Measurements from ENCODE around the gene CLHC1.

CLHC1 gene

GRCh38 chr2:55160422-55160821 is 71.7 kb downstream of the CLHC1 start:
- H3K79me2 ChIP-seq (ENCODE audit: control insufficient read depth, insufficient read depth, low read length) = no peaks in the 10 kb centered on the region
- no peak for DNase-seq
- H4K5ac ChIP-seq (ENCODE audit: low read length) = no peak overlapping the region
- no peak overlapping the region for H2BK5ac ChIP-seq (ENCODE audit: low read length)
- no peak overlapping the region for H3K4me3 ChIP-seq (ENCODE audit: low read length)
- H4K8ac ChIP-seq (ENCODE audit: low read depth, low read length) = no peak overlapping the region
- no peak overlapping the region for H2AK5ac ChIP-seq (ENCODE audit: low read length)
- H3K79me1 ChIP-seq (ENCODE audit: low read length) = no peaks in the 10 kb centered on the region
- H3K4me1 ChIP-seq (ENCODE audit: control insufficient read depth, low read depth, low read length) = peaks cover 22% of the 10 kb centered on the region
- no peak overlapping the region for H2BK120ac ChIP-seq (ENCODE audit: low read depth, low read length)
- no peaks in the 10 kb centered on the region for H3K27me3 ChIP-seq (ENCODE audit: insufficient read depth, low read length, poor library complexity)
- WGBS (ENCODE audit: extremely low coverage, insufficient coverage, low lambda C conversion rate) = no CpG with 5 or more reads among the region's 2 CpGs
- H3K23ac ChIP-seq (ENCODE audit: low read length) = no peak overlapping the region
- no peak overlapping the region for H3K9ac ChIP-seq (ENCODE audit: low read length)
- H3K27ac ChIP-seq (ENCODE audit: low read depth, low read length) = no peak overlapping the region
- H3K4me2 ChIP-seq (ENCODE audit: low read length) = no peak overlapping the region
- H2BK15ac ChIP-seq (replicated peaks; ENCODE audit: low read depth) = no peak overlapping the region
- no peaks in the 10 kb centered on the region for H3K36me3 ChIP-seq (ENCODE audit: control insufficient read depth, insufficient read depth, low read length)
- no peak overlapping the region for H3K4ac ChIP-seq (ENCODE audit: low read depth, low read length)
- H3K56ac ChIP-seq (ENCODE audit: low read length) = no peak overlapping the region
- no peak overlapping the region for H3K18ac ChIP-seq (ENCODE audit: low read length)

- WGBS (ENCODE audit: extremely low coverage, insufficient coverage, low lambda C conversion rate) = no CpG with 5 or more reads among the region's 2 CpGs
- no peak overlapping the region for H2BK15ac ChIP-seq (replicated peaks; ENCODE audit: low read depth)
- H3K4me1 ChIP-seq (ENCODE audit: control insufficient read depth, low read depth, low read length) = peaks cover 20% of the 10 kb centered on the region
- H3K9ac ChIP-seq (ENCODE audit: low read length) = no peak overlapping the region
- H4K8ac ChIP-seq (ENCODE audit: low read depth, low read length) = no peak overlapping the region
- H3K36me3 ChIP-seq (ENCODE audit: control insufficient read depth, insufficient read depth, low read length) = no peaks in the 10 kb centered on the region
- H3K56ac ChIP-seq (ENCODE audit: low read length) = no peak overlapping the region
- H3K18ac ChIP-seq (ENCODE audit: low read length) = no peak overlapping the region
- H3K27ac ChIP-seq (ENCODE audit: low read depth, low read length) = no peak overlapping the region
- H4K5ac ChIP-seq (ENCODE audit: low read length) = no peak overlapping the region
- H3K27me3 ChIP-seq (ENCODE audit: insufficient read depth, low read length, poor library complexity) = no peaks in the 10 kb centered on the region
- H2AK5ac ChIP-seq (ENCODE audit: low read length) = no peak overlapping the region
- no peak overlapping the region for H3K4ac ChIP-seq (ENCODE audit: low read depth, low read length)
- H3K23ac ChIP-seq (ENCODE audit: low read length) = no peak overlapping the region
- no peak overlapping the region for H3K4me3 ChIP-seq (ENCODE audit: low read length)
- H3K4me2 ChIP-seq (ENCODE audit: low read length) = no peak overlapping the region
- no peaks in the 10 kb centered on the region for H3K79me2 ChIP-seq (ENCODE audit: control insufficient read depth, insufficient read depth, low read length)
- no peak for DNase-seq
- H3K79me1 ChIP-seq (ENCODE audit: low read length) = no peaks in the 10 kb centered on the region
- no peak overlapping the region for H2BK120ac ChIP-seq (ENCODE audit: low read depth, low read length)
- no peak overlapping the region for H2BK5ac ChIP-seq (ENCODE audit: low read length)
Measured at GRCh38 chr2:55159752-55160151, 72.3 kb downstream of the CLHC1 start.

GRCh38 chr2:55159037-55159651 is 72.9 kb downstream of the CLHC1 start:
- DNase-seq = no peak
- H3K79me2 ChIP-seq (ENCODE audit: control insufficient read depth, insufficient read depth, low read length) = no peaks in the 10 kb centered on the region

GRCh38 chr2:55158111-55158814 is 73.8 kb downstream of the CLHC1 start:
- H3K79me2 ChIP-seq (ENCODE audit: control insufficient read depth, insufficient read depth, low read length) = no peaks in the 10 kb centered on the region
- DNase-seq = peak; percentile 56
- peaks cover 15% of the 10 kb centered on the region for H3K4me1 ChIP-seq (ENCODE audit: control insufficient read depth, low read depth, low read length)
- no peak overlapping the region for H2AK5ac ChIP-seq (ENCODE audit: low read length)
- no peak overlapping the region for H4K8ac ChIP-seq (ENCODE audit: low read depth, low read length)
- no peak overlapping the region for H2BK120ac ChIP-seq (ENCODE audit: low read depth, low read length)
- no peak overlapping the region for H2BK5ac ChIP-seq (ENCODE audit: low read length)
- H2BK15ac ChIP-seq (replicated peaks; ENCODE audit: low read depth) = no peak overlapping the region
- no peak overlapping the region for H3K18ac ChIP-seq (ENCODE audit: low read length)
- no peak overlapping the region for H4K5ac ChIP-seq (ENCODE audit: low read length)
- H3K79me1 ChIP-seq (ENCODE audit: low read length) = no peaks in the 10 kb centered on the region
- H3K4me2 ChIP-seq (ENCODE audit: low read length) = no peak overlapping the region
- no peak overlapping the region for H3K4me3 ChIP-seq (ENCODE audit: low read length)
- no CpG with 5 or more reads among the region's 10 CpGs for WGBS (ENCODE audit: extremely low coverage, insufficient coverage, low lambda C conversion rate)
- H3K4ac ChIP-seq (ENCODE audit: low read depth, low read length) = no peak overlapping the region
- no peak overlapping the region for H3K9ac ChIP-seq (ENCODE audit: low read length)
- no peaks in the 10 kb centered on the region for H3K27me3 ChIP-seq (ENCODE audit: insufficient read depth, low read length, poor library complexity)
- no peak overlapping the region for H3K23ac ChIP-seq (ENCODE audit: low read length)
- no peak overlapping the region for H3K27ac ChIP-seq (ENCODE audit: low read depth, low read length)
- no peak overlapping the region for H3K56ac ChIP-seq (ENCODE audit: low read length)
- H3K36me3 ChIP-seq (ENCODE audit: control insufficient read depth, insufficient read depth, low read length) = no peaks in the 10 kb centered on the region

More at GRCh38 chr2:55159037-55159651, 72.9 kb downstream of the CLHC1 start:
- no peak overlapping the region for H3K4ac ChIP-seq (ENCODE audit: low read depth, low read length)
- H3K4me3 ChIP-seq (ENCODE audit: low read length) = no peak overlapping the region
- no CpG with 5 or more reads among the region's 4 CpGs for WGBS (ENCODE audit: extremely low coverage, insufficient coverage, low lambda C conversion rate)
- H3K23ac ChIP-seq (ENCODE audit: low read length) = peak overlapping the region; percentile 32
- H4K5ac ChIP-seq (ENCODE audit: low read length) = no peak overlapping the region
- no peak overlapping the region for H2BK15ac ChIP-seq (replicated peaks; ENCODE audit: low read depth)
- H3K4me1 ChIP-seq (ENCODE audit: control insufficient read depth, low read depth, low read length) = peaks cover 15% of the 10 kb centered on the region
- H3K27me3 ChIP-seq (ENCODE audit: insufficient read depth, low read length, poor library complexity) = no peaks in the 10 kb centered on the region
- no peak overlapping the region for H2BK5ac ChIP-seq (ENCODE audit: low read length)
- no peak overlapping the region for H3K27ac ChIP-seq (ENCODE audit: low read depth, low read length)
- no peaks in the 10 kb centered on the region for H3K79me1 ChIP-seq (ENCODE audit: low read length)
- no peak overlapping the region for H2AK5ac ChIP-seq (ENCODE audit: low read length)
- H3K36me3 ChIP-seq (ENCODE audit: control insufficient read depth, insufficient read depth, low read length) = no peaks in the 10 kb centered on the region
- H3K4me2 ChIP-seq (ENCODE audit: low read length) = no peak overlapping the region
- no peak overlapping the region for H3K18ac ChIP-seq (ENCODE audit: low read length)
- no peak overlapping the region for H3K56ac ChIP-seq (ENCODE audit: low read length)
- no peak overlapping the region for H2BK120ac ChIP-seq (ENCODE audit: low read depth, low read length)
- H4K8ac ChIP-seq (ENCODE audit: low read depth, low read length) = no peak overlapping the region
- H3K9ac ChIP-seq (ENCODE audit: low read length) = no peak overlapping the region

- Histone ChIP-seq H3K36me3 (ENCODE audit: control insufficient read depth, insufficient read depth, low read length) (no peaks in the 10 kb centered on the region), H3K27ac (ENCODE audit: low read depth, low read length) (no peak overlapping the region), H2BK5ac (ENCODE audit: low read length) (no peak overlapping the region), H3K9ac (ENCODE audit: low read length) (no peak overlapping the region), H3K18ac (ENCODE audit: low read length) (no peak overlapping the region), H3K79me2 (ENCODE audit: control insufficient read depth, insufficient read depth, low read length) (no peaks in the 10 kb centered on the region), H2AK5ac (ENCODE audit: low read length) (no peak overlapping the region), H3K27me3 (ENCODE audit: insufficient read depth, low read length, poor library complexity) (no peaks in the 10 kb centered on the region), H3K23ac (ENCODE audit: low read length) (no peak overlapping the region), H3K4me1 (ENCODE audit: control insufficient read depth, low read depth, low read length) (peaks cover 15% of the 10 kb centered on the region), H2BK15ac (replicated peaks; ENCODE audit: low read depth) (no peak overlapping the region), H4K5ac (ENCODE audit: low read length) (no peak overlapping the region), H4K8ac (ENCODE audit: low read depth, low read length) (no peak overlapping the region), H3K79me1 (ENCODE audit: low read length) (no peaks in the 10 kb centered on the region), H3K4me2 (ENCODE audit: low read length) (no peak overlapping the region), H3K4me3 (ENCODE audit: low read length) (no peak overlapping the region), H2BK120ac (ENCODE audit: low read depth, low read length) (no peak overlapping the region), H3K56ac (ENCODE audit: low read length) (no peak overlapping the region), H3K4ac (ENCODE audit: low read depth, low read length) (no peak overlapping the region)
- peak; percentile 70 for DNase-seq
- WGBS (ENCODE audit: extremely low coverage, insufficient coverage, low lambda C conversion rate) = no CpG with 5 or more reads among the region's 2 CpGs
Measured at GRCh38 chr2:55157474-55157884, 74.6 kb downstream of the CLHC1 start.

Measured in mesendoderm (in vitro differentiated cells).